NCI-H510A (cell line): ENCODE measurements around the gene CD2AP.
"Not testable (repeated sequence)": the region's sequence is repeated elsewhere in the genome, so short reads cannot be mapped to it uniquely, and the experiment has no call there.

Experiments used
- DNase-seq: peaks from one replicate; lab custom pipeline; 2025; lab: John Stamatoyannopoulos, UW

CD2AP gene

GRCh38 chr6:47496935-47497579 lies 19.5 kb downstream of the CD2AP start:
- DNase-seq, result no peak

GRCh38 chr6:47502920-47503319 lies 25.3 kb downstream of the CD2AP start:
- no peak for DNase-seq

- DNase-seq, result no peak
Observed at GRCh38 chr6:47509937-47510336, 32.3 kb downstream of the CD2AP start.

GRCh38 chr6:47512872-47513271 lies 35.3 kb downstream of the CD2AP start:
- no peak for DNase-seq

- DNase-seq, result no peak
Observed at GRCh38 chr6:47519279-47519678, 41.7 kb downstream of the CD2AP start.

GRCh38 chr6:47520282-47520681 lies 42.7 kb downstream of the CD2AP start:
- no peak for DNase-seq

- DNase-seq, result no peak
Observed at GRCh38 chr6:47521961-47522360, 44.4 kb downstream of the CD2AP start.

- DNase-seq, result no peak
Observed at GRCh38 chr6:47524136-47524845, 46.7 kb downstream of the CD2AP start.

GRCh38 chr6:47525330-47526057 lies 47.9 kb downstream of the CD2AP start:
- no peak for DNase-seq

- no peak for DNase-seq
Observed at GRCh38 chr6:47527274-47527673, 49.7 kb downstream of the CD2AP start.

- no peak for DNase-seq
Observed at GRCh38 chr6:47529734-47530133, 52.1 kb downstream of the CD2AP start.

GRCh38 chr6:47532981-47533585 lies 55.5 kb downstream of the CD2AP start:
- no peak for DNase-seq

GRCh38 chr6:47534063-47534462 lies 56.5 kb downstream of the CD2AP start:
- no peak for DNase-seq

GRCh38 chr6:47535316-47536225 lies 58.0 kb downstream of the CD2AP start:
- DNase-seq, result no peak

- no peak for DNase-seq
Observed at GRCh38 chr6:47536816-47537401, 59.3 kb downstream of the CD2AP start.

GRCh38 chr6:47545223-47545622 lies 67.6 kb downstream of the CD2AP start:
- DNase-seq, result no peak

GRCh38 chr6:47551670-47552069 lies 74.1 kb downstream of the CD2AP start:
- DNase-seq, result no peak

GRCh38 chr6:47552319-47552718 lies 74.7 kb downstream of the CD2AP start:
- no peak for DNase-seq

GRCh38 chr6:47553243-47553642 lies 75.7 kb downstream of the CD2AP start:
- not testable (repeated sequence) for DNase-seq

- not testable (repeated sequence) for DNase-seq
Observed at GRCh38 chr6:47556459-47556858, 78.9 kb downstream of the CD2AP start.

- DNase-seq, result no peak
Observed at GRCh38 chr6:47563162-47563561, 85.6 kb downstream of the CD2AP start.
